H1 (cell line): Measurements from ENCODE around the gene MPV17L2. TPM values are rescaled to one million over a fixed set of nuclear protein-coding genes. Genes with fewer than 3 reads are reported as not detected.
A peak's percentile ranks its signal among the peaks of the same experiment; 100 is the strongest.

Experiments used
- CBX5 ChIP-seq: fragments of 300-800, 300-1000 bp; sonication (generic); IDR thresholded peaks from 2 replicates; pipeline ENCODE4 v1.7.1; 2016; ENCODE audit warnings: antibody characterized with exemption, low read length, low read depth
- CBX8 ChIP-seq: fragments of 300-800, 300-1000 bp; sonication (generic); IDR thresholded peaks from 2 replicates; pipeline ENCODE4 v1.7.1; 2016; ENCODE audit warnings: low read depth, low read length, borderline replicate concordance
- GABPA ChIP-seq: IDR thresholded peaks from 2 replicates; pipeline ENCODE4 v1.6.1; 2011; ENCODE audit warnings: mild to moderate bottlenecking, low read length, moderate library complexity, borderline replicate concordance; ENCODE audit not compliant: insufficient read depth
- HDAC2 ChIP-seq, 2 experiments: fragments of 300-600 bp in 1 of 2; sonication (generic) in 1 of 2; IDR thresholded peaks; 2 replicates each; pipeline ENCODE4 v1.6.1; 2011 to 2012; ENCODE audit warnings: low read depth in 2 of 2, low read length in 2 of 2, mild to moderate bottlenecking in 2 of 2, moderate library complexity in 2 of 2, borderline replicate concordance in 1 of 2, inconsistent platforms in 1 of 2
- KDM1A ChIP-seq: fragments of 200-600, 300-600 bp; sonication (generic); IDR thresholded peaks from 2 replicates; pipeline ENCODE4 v1.7.1; 2016; ENCODE audit warnings: mild to moderate bottlenecking, low read length, borderline replicate concordance
- KDM4A ChIP-seq: IDR thresholded peaks from one replicate; pipeline ENCODE4 v1.7.1; 2012; ENCODE audit warnings: low read depth, mild to moderate bottlenecking, moderate library complexity, low read length, inconsistent platforms; ENCODE audit not compliant: severe bottlenecking
- PHF8 ChIP-seq: fragments of 200-600 bp; sonication (generic); conservative IDR thresholded peaks from 2 replicates; pipeline ENCODE4 v1.7.1; 2012; ENCODE audit warnings: low read depth, mild to moderate bottlenecking, inconsistent platforms, low read length, moderate library complexity
- POLR2AphosphoS5 ChIP-seq: IDR thresholded peaks from 2 replicates; pipeline ENCODE4 v1.6.1; 2011; ENCODE audit warnings: low read depth, low read length
- SIX5 ChIP-seq: IDR thresholded peaks from 2 replicates; pipeline ENCODE4 v1.6.1; 2011; ENCODE audit warnings: mild to moderate bottlenecking, low read depth, low read length
- polyA plus RNA-seq, 7 experiments: library from polyadenylated mRNA; depleted of rRNA in 3 of 7; stranded (reverse) in 5 of 7; unstranded in 2 of 7; fragments of >200 nt in 5 of 7; fragments of 200-250 nt in 2 of 7; gene quantifications; 1 replicate in 5 of 7; 2 replicates in 1 of 7; 4 replicates in 1 of 7; pipeline versions ENCODE4 v1.2.1 to v1.2.3, GENCODE V29; 2011 to 2013; ENCODE audit warnings: missing spikeins in 2 of 7, mixed read lengths in 2 of 7
- total RNA-seq: library from RNA; stranded (reverse); fragmentation: NEBNext Ultra II Directional; extraction: Animal tissue kit (Norgen Biotek cat#: 25700); gene quantifications from 2 replicates; pipeline ENCODE4 v1.2.1, GENCODE V29; 2021
- TF ChIP-seq, protein P1 (sequence below), 3 experiments: IDR thresholded peaks; 1 replicate in 2 of 3; 2 replicates in 1 of 3; pipeline versions ENCODE4 v1.5.1 to v1.6.1; 2011; ENCODE audit warnings: low read length in 3 of 3, mild to moderate bottlenecking in 3 of 3, inconsistent platforms in 2 of 3, low read depth in 1 of 3, moderate library complexity in 1 of 3; ENCODE audit not compliant: insufficient read depth in 1 of 3; ENCODE audit errors: control extremely low read depth in 1 of 3

Gene MPV17L2
- total and polyA plus RNA-seq, 2 of the 8 experiments (the other 6 are each of a cell fraction or from before 2014, with no cell fraction given): 24.2 to 82.6 TPM

DNA sequence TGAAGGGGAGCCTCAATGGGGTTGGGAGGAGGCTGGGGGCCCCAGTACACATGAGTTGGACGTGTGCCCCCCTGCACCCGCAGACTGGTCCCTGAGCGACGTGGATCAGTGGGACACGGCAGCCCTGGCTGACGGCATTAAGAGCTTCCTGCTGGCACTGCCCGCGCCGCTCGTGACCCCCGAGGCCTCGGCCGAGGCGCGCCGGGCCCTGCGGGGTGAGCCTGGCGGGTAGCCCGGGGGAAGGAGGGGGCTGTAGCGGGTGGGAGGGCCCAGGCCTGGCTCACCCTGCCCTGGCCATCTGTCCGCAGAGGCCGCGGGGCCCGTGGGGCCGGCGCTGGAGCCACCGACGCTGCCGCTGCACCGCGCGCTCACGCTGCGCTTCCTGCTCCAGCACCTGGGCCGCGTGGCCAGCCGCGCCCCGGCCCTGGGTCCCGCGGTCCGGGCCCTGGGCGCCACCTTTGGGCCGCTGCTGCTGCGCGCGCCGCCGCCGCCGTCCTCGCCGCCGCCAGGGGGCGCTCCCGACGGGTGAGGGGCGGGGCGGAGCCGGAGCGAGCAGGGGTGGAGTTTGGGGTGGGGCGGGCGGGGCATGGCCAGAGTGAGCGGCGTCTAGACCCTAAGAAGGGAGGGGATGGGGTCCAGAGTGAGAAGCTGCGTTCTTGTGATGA lies 31.9 kb upstream of the MPV17L2 start (continued):
- TF ChIP-seq CBX5 (no peak), HDAC2 (IDR thresholded peaks at IDR 0.05; ENCODE audit: borderline replicate concordance in 1 of 2, low read depth in 2 of 2, low read length in 2 of 2) (no peak), KDM1A (no peak), CBX8 (no peak), PHF8 (no peak), KDM4A (no peak), POLR2AphosphoS5 (0 out of 2 replicates have a peak, but pooled peaks have one; percentile 6), SIX5 (no peak), GABPA (0 out of 2 replicates have a peak, but pooled peaks have one; percentile 17)
- TF ChIP-seq, protein P1, sequence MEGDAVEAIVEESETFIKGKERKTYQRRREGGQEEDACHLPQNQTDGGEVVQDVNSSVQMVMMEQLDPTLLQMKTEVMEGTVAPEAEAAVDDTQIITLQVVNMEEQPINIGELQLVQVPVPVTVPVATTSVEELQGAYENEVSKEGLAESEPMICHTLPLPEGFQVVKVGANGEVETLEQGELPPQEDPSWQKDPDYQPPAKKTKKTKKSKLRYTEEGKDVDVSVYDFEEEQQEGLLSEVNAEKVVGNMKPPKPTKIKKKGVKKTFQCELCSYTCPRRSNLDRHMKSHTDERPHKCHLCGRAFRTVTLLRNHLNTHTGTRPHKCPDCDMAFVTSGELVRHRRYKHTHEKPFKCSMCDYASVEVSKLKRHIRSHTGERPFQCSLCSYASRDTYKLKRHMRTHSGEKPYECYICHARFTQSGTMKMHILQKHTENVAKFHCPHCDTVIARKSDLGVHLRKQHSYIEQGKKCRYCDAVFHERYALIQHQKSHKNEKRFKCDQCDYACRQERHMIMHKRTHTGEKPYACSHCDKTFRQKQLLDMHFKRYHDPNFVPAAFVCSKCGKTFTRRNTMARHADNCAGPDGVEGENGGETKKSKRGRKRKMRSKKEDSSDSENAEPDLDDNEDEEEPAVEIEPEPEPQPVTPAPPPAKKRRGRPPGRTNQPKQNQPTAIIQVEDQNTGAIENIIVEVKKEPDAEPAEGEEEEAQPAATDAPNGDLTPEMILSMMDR (IDR thresholded peaks at IDR 0.05; ENCODE audit: control extremely low read depth in 1 of 3, insufficient read depth in 1 of 3, low read depth in 1 of 3, low read length in 3 of 3): peak; percentile 47 to 93 (median 72)
